ENCODE results near the gene CDC20. TPM values are rescaled to one million over a fixed set of nuclear protein-coding genes. Genes with fewer than 3 reads are reported as not detected.

The CDC20 gene
- total RNA-seq, 1 experiment from 2014 or later, result 204 TPM

- CTCF ChIA-PET, result interaction anchor here (1.1 kb wide), 1 partner anchor 27 kb away, joined by 3 read pairs; the partner anchor contains the start of gene C1orf210
- no peak for DNase-seq (ENCODE audit: unreplicated experiment)
- Mint-ChIP-seq H3K4me3 (ENCODE audit: unreplicated experiment) (no peak overlapping the region), H3K36me3 (ENCODE audit: insufficient read depth, unreplicated experiment) (no peaks in the 10 kb centered on the region), H3K27me3 (ENCODE audit: insufficient read depth, unreplicated experiment) (no peaks in the 10 kb centered on the region), H3K4me1 (ENCODE audit: insufficient read depth, unreplicated experiment) (no peaks in the 10 kb centered on the region), H3K9me3 (ENCODE audit: unreplicated experiment) (no peaks in the 10 kb centered on the region), H3K27ac (ENCODE audit: low read depth, unreplicated experiment) (peak overlapping the region; percentile 28)
- POLR2A ChIA-PET, result interaction anchor here (0.8 kb wide), 1 partner anchor 8 kb away, joined by 3 read pairs; no protein-coding TSS in a partner anchor
- intact Hi-C loops (cut with micrococcal nuclease), result no loop called here
- BruUV-seq (replicated peaks), result no TSS peak
- TF ChIP-seq CTCF (IDR thresholded peaks at IDR 0.05; ENCODE audit: unreplicated experiment), result no peak
Measured at GRCh38 chr1:43312212-43312623, 46.6 kb upstream of the CDC20 start.

DNA sequence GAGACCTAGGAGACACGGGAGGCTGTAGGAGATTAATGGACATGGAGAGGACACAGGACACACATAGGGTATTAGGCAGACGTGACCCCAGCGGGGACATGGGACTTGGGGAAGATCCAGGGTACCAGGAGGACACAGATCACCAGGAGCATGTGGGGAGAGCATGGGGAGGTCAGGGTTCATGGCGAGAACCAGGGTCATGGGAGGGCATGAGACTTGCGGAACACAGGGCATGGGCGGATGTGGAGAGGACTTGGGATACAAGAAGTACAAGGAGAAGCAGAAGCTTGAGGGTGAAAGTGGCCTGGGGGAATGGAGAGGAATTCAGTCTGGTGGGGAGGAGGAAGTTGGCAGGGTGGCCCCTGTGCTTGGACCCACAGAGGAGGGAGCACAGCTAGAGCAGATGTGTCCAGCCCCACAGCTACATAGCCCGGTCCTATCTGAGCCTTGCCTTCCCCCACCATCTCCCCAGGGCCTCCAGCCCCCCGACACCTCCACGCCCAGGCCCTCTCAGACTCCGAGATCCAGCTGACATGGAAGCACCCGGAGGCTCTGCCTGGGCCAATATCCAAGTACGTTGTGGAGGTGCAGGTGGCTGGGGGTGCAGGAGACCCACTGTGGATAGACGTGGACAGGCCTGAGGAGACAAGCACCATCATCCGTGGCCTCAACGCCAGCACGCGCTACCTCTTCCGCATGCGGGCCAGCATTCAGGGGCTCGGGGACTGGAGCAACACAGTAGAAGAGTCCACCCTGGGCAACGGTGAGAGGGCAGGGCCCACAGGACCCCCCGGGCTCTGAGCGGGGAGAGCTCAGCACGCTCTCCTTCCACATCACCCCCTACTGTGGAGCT, 45.9 kb upstream of the CDC20 start:
- Mint-ChIP-seq H3K4me3 (ENCODE audit: unreplicated experiment) (no peak overlapping the region), H3K36me3 (ENCODE audit: insufficient read depth, unreplicated experiment) (no peaks in the 10 kb centered on the region), H3K27ac (ENCODE audit: low read depth, unreplicated experiment) (peak overlapping the region; percentile 28), H3K9me3 (ENCODE audit: unreplicated experiment) (no peaks in the 10 kb centered on the region), H3K4me1 (ENCODE audit: insufficient read depth, unreplicated experiment) (no peaks in the 10 kb centered on the region), H3K27me3 (ENCODE audit: insufficient read depth, unreplicated experiment) (no peaks in the 10 kb centered on the region)
- intact Hi-C loops (cut with micrococcal nuclease), result no loop called here
- ChIA-PET POLR2A (no interaction called here), CTCF (interaction anchor here (1.1 kb wide), 1 partner anchor 28 kb away, joined by 3 read pairs; the partner anchor contains the start of gene C1orf210)
- no peak for DNase-seq (ENCODE audit: unreplicated experiment)
- BruUV-seq (replicated peaks), result no TSS peak
- TF ChIP-seq CTCF (IDR thresholded peaks at IDR 0.05; ENCODE audit: unreplicated experiment), result no peak

- CTCF ChIA-PET, result interaction anchor here (0.7 kb wide), 1 partner anchor 8 kb away, joined by 3 read pairs; no protein-coding TSS in a partner anchor
- Mint-ChIP-seq H3K27me3 (ENCODE audit: insufficient read depth, unreplicated experiment) (no peaks in the 10 kb centered on the region), H3K36me3 (ENCODE audit: insufficient read depth, unreplicated experiment) (no peaks in the 10 kb centered on the region), H3K9me3 (ENCODE audit: unreplicated experiment) (no peaks in the 10 kb centered on the region), H3K4me3 (ENCODE audit: unreplicated experiment) (no peak overlapping the region), H3K4me1 (ENCODE audit: insufficient read depth, unreplicated experiment) (no peaks in the 10 kb centered on the region), H3K27ac (ENCODE audit: low read depth, unreplicated experiment) (no peak overlapping the region)
- POLR2A ChIA-PET, result no interaction called here
- intact Hi-C loops (cut with micrococcal nuclease), result no loop called here
- no peak for TF ChIP-seq CTCF (IDR thresholded peaks at IDR 0.05; ENCODE audit: unreplicated experiment)
- no peak for DNase-seq (ENCODE audit: unreplicated experiment)
- BruUV-seq (replicated peaks), result no TSS peak
Measured at GRCh38 chr1:43313771-43314170, 45.0 kb upstream of the CDC20 start.

DNA sequence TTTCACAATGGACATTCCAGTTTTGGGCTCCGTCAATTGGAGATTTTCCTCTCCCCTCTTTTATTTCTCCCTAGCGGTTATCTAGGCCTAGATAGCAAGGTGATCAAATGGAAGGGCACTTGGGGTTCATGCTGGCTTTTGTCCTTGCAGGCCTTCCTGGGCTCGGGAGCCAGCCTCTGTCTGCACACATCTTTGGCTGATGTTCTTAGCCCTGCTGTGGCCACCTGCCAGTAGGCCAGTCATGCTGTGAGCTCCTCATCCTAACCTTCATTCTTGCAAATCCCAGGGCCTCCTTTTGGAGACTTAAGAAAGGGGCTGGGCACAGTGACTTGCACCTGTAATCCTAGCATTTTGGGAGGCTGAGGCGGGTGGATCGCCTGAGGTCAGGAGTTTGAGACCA, 44.5 kb upstream of the CDC20 start:
- CTCF ChIA-PET, result interaction anchor here (0.7 kb wide), 1 partner anchor 8 kb away, joined by 3 read pairs; no protein-coding TSS in a partner anchor
- Mint-ChIP-seq H3K4me1 (ENCODE audit: insufficient read depth, unreplicated experiment) (no peaks in the 10 kb centered on the region), H3K27me3 (ENCODE audit: insufficient read depth, unreplicated experiment) (no peaks in the 10 kb centered on the region), H3K4me3 (ENCODE audit: unreplicated experiment) (no peak overlapping the region), H3K9me3 (ENCODE audit: unreplicated experiment) (no peaks in the 10 kb centered on the region), H3K36me3 (ENCODE audit: insufficient read depth, unreplicated experiment) (no peaks in the 10 kb centered on the region), H3K27ac (ENCODE audit: low read depth, unreplicated experiment) (no peak overlapping the region)
- no TSS peak for BruUV-seq (replicated peaks)
- POLR2A ChIA-PET, result no interaction called here
- intact Hi-C loops (cut with micrococcal nuclease), result no loop called here
- DNase-seq (ENCODE audit: unreplicated experiment), result no peak
- TF ChIP-seq CTCF (IDR thresholded peaks at IDR 0.05; ENCODE audit: unreplicated experiment), result no peak

Measured in MCF 10A (cell line).